Stimulated activated CD4-positive, alpha-beta T cell treated with anti-CD3 and anti-CD28 coated beads, Interleukin-1b, Interleukin-23, amount 100 ng/mL, for 1 hour (primary cell): ENCODE results near the gene MT1A.
"Not testable (repeated sequence)": the region's sequence is repeated elsewhere in the genome, so short reads cannot be mapped to it uniquely, and the experiment has no call there.

ENCODE experiments used
- DNase-seq, 2 donors: peaks; one replicate each; pipeline ENCODE4 v3.0.0-alpha.2; 2020; ENCODE audit warnings: low read depth in 2 of 2

The MT1A gene

DNA sequence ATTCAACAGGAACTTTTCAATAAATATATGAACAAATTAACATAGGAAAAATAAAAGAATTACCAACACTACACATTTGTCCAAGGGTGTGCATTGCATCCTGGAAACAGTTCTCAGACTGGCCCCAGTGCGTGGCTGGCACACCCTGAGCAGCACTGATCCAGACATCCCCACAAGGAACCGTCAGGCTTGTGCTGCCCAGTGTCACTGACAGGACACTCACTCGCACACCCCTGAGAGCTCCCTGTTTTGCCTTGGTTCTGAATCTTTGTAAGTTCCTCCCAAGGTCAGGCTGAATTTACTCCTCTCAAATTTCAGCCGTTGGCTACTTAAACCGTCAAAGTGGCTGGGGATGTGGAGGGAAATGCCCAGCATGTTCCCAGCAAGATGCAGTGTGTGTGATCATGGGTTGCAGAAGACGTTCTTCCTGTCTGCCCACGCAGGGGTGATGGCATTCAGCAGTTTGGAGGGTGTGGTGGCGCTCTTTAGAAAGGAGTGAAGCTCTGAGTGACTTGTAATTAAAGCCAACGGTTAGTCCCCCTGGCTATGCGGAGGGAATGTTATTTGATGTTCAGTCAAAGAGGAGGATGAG, 28.4 kb upstream of the MT1A start:
- peak in 1 of 2 donors; percentile 55 for DNase-seq

GRCh38 chr16:56610609-56611111, 27.8 kb upstream of the MT1A start:
- DNase-seq, result no peak

- no peak for DNase-seq
Measured at GRCh38 chr16:56611281-56611833, 27.1 kb upstream of the MT1A start.

DNA sequence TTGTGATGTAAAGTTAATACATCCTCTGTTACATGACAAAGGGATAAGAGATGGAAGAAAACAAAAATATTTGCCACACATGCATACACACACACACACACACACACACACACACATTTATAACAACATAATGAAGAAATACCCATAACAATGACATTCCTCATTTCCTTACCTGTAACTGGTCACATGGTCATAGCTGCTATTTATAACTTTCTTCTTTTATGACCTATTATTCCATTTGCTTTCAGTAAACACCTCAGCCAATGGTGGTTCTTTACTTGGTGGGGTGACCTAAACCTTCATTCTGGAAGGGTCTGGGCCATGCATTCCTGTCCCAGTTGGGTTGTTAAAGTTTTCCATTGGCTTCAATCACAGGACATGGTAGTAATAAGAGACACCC, 24.8 kb upstream of the MT1A start:
- no peak for DNase-seq

GRCh38 chr16:56614549-56614991, 23.9 kb upstream of the MT1A start:
- DNase-seq, result no peak

DNA sequence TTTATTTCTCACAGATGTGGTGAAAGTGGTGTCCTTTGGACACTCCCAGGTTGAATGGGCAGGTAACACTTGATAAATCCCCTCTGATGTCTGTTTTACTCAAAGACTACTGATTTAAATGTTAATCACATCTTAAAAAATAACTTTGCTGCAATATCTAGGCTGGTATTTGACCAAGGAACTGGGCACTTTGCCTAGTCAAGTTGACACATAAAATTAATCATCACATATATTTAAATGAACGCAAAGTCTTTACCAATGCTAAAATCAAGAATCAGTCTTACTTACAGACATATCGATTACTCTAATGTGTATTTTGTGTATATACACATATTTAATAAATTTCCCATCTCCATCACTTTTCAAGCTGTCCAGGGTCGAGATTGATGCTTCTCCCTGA, 23.1 kb upstream of the MT1A start:
- DNase-seq, result no peak

DNA sequence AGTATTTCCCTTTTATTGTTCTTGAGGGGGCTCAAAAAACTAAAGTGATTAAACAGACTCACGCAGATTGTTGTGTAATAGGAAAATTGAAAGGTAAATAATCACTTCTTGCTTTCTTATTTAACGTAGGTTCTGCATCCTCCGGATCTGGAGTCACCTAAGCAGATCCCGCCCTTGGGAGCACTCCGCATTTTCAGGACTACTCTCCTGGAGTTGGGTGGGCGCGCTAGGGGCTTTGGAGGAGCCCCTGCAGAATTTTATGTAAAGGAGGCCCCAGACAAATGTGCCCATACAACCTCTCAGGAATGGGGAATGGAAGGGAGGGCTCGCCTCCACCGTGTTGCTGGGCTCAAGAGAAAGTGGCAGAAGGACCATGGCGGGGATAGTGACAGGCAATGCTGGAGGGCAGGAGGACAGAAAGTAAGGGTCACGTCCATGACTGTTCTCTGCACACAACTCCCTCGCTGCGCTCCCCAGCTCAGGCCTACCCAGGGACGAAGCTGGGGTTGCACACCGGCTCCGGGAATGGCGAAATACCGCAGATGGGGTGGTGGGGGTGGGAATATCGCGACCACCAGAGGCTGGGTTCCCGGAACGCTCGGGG, 21.8 kb upstream of the MT1A start:
- DNase-seq, result no peak

DNA sequence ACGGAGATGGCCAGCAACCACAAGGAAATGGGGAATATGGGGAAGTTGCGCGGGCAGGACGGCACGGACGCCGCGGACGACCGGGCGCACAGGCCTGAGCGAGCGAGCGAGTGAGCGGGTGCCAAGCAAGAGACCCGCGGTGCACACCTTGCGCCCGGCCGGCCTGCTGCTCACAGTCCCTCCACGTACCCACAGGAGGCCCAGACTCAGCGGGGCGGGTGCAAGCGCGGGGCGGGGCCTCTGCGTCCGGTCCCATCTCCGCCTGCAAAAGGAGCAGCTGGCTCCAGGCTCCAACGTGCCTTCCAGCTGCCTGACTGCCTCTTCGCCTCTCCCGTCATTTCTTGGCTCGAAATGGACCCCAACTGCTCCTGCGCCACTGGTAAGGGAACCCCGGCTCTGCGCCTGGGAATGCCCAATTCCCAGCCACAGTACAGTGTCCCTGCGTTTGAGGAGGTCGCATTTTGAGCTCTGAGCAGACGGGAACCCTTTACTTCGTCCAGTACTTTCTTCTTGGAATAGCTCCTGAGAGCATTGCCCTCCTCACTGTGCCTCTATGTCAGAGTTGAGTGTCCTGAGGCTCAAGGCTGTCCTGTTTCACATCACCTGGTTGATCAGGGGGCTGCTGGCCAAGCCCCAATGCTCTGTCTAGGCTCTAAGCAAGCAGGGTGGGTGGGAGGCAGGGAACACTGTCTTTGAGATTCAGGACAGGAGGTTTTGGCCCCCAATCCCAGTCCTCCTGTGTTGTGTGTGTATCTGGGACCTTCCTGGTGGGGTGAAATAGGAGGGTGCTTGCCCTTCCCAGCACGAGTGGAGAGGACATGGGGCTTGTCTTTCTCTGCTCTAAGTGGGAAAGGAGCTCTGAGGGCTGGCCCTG, 21.0 kb upstream of the MT1A start:
- peak in 1 of 2 donors; percentile 29 for DNase-seq

DNA sequence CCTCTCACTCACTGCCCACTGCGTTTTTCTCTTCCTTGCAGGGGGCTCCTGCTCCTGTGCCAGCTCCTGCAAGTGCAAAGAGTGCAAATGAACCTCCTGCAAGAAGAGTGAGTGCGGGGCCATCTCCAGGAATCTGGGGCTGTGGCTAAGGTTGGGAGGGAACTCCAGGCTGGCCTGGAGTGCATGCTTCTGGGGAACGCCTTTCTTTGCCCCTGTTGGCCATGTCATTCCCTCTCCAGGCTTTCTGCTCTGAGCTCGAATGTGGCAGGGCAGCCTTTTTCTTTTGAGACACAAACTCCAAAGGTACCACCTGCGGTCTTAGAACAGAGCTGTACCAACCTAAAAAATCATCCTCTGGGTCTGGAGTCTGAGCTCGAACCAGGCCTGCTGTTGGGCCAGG, 20.3 kb upstream of the MT1A start:
- no peak for DNase-seq

GRCh38 chr16:56620339-56620897, 18.0 kb upstream of the MT1A start:
- DNase-seq, result no peak

DNA sequence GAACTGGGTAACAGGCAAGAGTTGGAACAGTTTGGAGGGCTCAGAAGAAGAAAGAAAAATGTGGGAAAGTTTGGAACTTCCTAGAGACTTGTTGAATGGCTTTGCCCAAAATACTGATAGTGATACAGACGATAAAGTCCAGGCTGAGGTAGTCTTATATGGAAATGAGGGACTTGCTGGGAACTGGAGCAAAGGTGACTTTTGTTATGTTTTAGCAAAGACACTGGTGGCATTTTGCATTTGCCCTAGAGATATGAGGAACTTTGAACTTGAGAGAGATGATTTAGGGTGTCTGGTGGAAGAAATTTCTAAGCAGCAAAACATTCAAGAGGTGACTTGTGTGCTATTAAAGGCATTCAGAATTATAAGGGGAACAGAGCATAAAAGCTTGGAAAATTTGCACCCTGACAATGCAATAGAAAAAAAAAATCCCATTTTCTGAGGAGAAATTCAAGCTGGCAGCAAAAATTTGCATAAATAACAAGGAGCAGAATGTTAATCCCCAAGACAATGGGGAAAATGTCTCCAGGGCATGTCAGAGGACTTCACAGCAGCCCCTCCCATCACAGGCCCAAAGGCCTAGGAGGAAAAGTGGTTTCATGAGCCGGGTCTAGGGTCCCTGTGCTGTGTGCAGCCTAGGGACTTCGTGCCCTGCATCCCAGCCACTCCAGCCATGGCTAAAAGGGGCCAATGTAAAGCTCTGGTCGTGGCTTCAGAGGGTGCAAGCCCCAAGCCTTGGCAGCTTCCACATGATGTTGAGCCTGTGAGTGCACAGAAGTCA, 16.6 kb upstream of the MT1A start:
- not testable (repeated sequence) for DNase-seq

- DNase-seq, result not testable (repeated sequence)
Measured at GRCh38 chr16:56623184-56623583, 15.3 kb upstream of the MT1A start.

DNA sequence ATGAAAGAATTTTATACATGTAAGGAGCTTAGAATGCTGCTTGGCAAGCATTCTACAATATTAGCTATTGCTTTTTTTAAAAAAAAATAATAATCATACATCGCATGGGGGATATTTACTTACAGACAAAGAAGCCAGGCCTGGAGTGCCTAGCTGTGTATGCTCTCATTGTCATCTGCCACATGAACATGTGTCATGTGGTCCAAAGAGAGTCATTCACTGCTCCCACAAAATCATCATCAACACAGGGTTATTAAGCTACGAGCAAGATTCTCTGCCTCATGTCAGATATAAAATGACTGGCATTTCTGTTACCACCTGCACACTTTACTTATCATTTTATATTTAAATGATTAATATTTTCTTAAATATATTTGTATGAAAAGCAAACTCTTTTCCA, 14.8 kb upstream of the MT1A start:
- DNase-seq, result no peak

DNA sequence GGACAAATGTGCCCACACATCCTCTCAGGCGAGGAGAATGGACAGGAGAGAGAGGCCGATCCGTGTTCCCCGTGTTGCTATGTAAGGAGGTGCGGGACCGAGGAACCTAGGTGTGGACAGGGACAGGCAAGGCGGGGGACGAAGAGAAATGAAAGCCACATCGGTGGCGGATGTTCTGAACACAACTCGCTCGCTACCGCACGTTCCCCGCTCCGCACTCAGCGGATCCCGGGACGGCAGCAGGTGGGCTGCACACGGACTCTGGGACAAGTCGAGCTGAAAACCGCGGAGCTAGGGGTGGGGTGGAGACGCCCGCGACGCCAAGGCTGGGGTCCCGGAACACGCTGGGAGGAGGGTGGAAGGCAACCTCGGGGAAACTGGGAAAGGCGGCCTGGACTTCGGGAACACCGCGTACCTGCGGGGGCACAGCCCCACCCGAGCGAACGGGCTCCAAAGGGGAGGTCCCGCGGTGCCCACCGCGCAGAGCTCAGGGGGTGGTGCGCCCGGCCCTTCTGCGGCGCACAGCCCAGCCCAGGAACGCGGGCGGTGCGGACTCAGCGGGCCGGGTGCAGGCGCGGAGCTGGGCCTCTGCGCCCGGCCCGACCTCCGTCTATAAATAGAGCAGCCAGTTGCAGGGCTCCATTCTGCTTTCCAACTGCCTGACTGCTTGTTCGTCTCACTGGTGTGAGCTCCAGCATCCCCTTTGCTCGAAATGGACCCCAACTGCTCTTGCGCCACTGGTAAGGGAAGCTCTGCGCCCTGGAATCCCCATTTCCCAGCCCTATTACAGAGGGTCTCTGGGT, 13.1 kb upstream of the MT1A start, which contains the start of gene MT1E:
Gene MT1E, plus strand, starts transcription at position 642 of the 803 bp plus-strand sequence. Its CDS starts 71 bp downstream, at position 713.
- peak in 1 of 2 donors; percentile 38 for DNase-seq

- no peak for DNase-seq
Measured at GRCh38 chr16:56625943-56626654, 12.4 kb upstream of the MT1A start.

DNA sequence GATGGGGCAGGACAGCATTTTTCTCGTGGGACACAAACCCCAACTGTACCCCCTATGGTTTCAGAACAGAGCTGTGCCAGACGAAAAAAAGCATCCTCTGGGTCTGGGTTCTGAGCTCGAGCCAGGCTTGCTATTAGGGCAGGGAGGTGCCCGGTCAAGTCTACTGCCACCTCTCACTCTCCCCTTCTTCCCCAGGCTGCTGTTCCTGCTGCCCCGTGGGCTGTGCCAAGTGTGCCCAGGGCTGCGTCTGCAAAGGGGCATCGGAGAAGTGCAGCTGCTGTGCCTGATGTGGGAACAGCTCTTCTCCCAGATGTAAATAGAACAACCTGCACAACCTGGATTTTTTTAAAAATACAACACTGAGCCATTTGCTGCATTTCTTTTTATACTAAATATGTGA, 11.8 kb upstream of the MT1A start:
- DNase-seq, result no peak

DNA sequence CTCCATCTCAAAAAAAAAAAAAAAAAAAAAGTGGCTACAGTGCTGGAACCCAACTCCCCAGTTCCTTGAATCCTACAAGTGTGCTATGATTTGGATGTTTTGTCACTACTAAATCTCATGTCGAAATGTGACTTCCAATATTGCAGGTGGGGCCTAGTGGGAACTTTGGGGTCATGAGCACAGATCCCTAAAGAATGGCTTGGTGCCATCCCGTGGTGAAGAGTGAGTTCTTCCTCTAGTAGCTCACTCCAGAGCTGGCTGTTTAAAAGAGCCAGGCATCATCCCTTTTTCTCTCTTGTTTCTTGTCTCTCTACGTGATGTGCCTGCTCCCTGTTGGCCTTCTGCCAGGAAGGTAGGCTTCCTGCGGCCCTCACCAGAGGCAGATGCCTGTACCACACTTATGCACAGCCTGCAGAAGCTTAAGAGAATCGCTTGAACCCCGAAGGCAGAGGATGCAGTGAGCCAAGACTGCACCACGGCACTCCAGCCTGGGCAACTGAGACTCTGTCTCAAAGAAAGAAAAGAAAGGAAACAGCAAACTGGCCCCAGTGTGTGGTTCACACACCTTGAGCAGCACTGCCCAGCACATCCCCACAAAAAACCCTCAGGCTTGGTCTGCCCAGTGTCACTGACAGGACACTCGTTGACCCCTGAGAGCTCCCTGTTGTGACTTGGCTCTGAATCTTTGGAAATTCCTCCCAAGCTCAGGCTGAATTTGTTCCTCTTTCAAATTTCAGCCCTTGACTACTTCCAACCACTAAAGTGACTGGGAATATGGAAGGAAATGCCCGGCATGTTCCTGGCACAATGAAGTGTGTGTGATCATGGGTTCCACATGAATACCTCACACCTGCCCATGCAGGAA, 9.7 kb upstream of the MT1A start:
- no peak for DNase-seq

GRCh38 chr16:56629531-56629930, 8.9 kb upstream of the MT1A start:
- no peak for DNase-seq

GRCh38 chr16:56630134-56630533, 8.3 kb upstream of the MT1A start:
- no peak for DNase-seq
